Transverse colon (tissue), 4 donors: ENCODE results near the gene GLRX2. TPM values are rescaled to one million over a fixed set of nuclear protein-coding genes. Genes with fewer than 3 reads are reported as not detected.

Experiments used
- DNase-seq: peaks from one replicate; pipeline ENCODE4 v3.0.0-alpha.2; 2019
- H3K27ac ChIP-seq, 4 donors: fragments of 200-600 bp; sonication (generic); 2 replicates each; pipeline ENCODE4 v1.5.1; 2016 to 2018; ENCODE audit warnings: inconsistent platforms in 4 of 4
- H3K27me3 ChIP-seq: fragments of 200-600 bp; sonication (generic); 2 replicates; pipeline ENCODE4 v1.5.1; 2017; ENCODE audit warnings: inconsistent platforms
- H3K36me3 ChIP-seq, 4 donors: fragments of 200-600 bp; sonication (generic); 2 replicates each; pipeline ENCODE4 v1.5.1; 2017 to 2019; ENCODE audit warnings: inconsistent platforms in 4 of 4
- H3K4me1 ChIP-seq, 4 donors: fragments of 200-600 bp; sonication (generic); 2 replicates each; pipeline ENCODE4 v1.5.1; 2017 to 2020; ENCODE audit warnings: inconsistent platforms in 4 of 4
- H3K4me3 ChIP-seq, 4 donors: fragments of 200-600 bp; sonication (generic); 1 replicate in 1 of 4; 2 replicates in 3 of 4; pipeline versions ENCODE4 v1.5.1 to v1.6.1; 2017 to 2019; ENCODE audit warnings: inconsistent platforms in 4 of 4
- H3K9me3 ChIP-seq, 2 donors: fragments of 200-600 bp; sonication (generic); 2 replicates each; pipeline ENCODE4 v1.5.1; 2017 to 2019; ENCODE audit warnings: inconsistent platforms in 2 of 2
- EP300 ChIP-seq: sonication (generic); formaldehyde crosslinking; IDR thresholded peaks from one replicate; pipeline ENCODE4 v1.6.1; 2017; ENCODE audit warnings: antibody characterized with exemption, low read depth
- POLR2A ChIP-seq: fragments of 450-650 bp; IDR thresholded peaks from one replicate; pipeline ENCODE4 v1.6.1; 2016; ENCODE audit warnings: antibody characterized with exemption, mild to moderate bottlenecking, moderate library complexity
- POLR2AphosphoS5 ChIP-seq, 3 donors: sonication (generic); formaldehyde crosslinking; IDR thresholded peaks; one replicate each; pipeline ENCODE4 v1.6.1; 2016; ENCODE audit warnings: antibody characterized with exemption in 3 of 3
- WGBS, 2 donors: methylation state at CpG; one replicate each; pipeline ENCODE4 v1.1.5; 2018; ENCODE audit warnings: low coverage in 1 of 2; 5-methylcytosine and 5-hydroxymethylcytosine counted together
- in situ Hi-C, 4 donors: fragments of 200-750 bp; cut with MboI; loops; one replicate each; pipeline versions ENCODE4 v1.15.0 to v1.15.1; 2017; ENCODE audit warnings: low sequenced_read_pairs in 3 of 4, low pct_ligation_motif_present in 1 of 4, low pct_unique_long_range_greater_than_20kb in 1 of 4
- intact Hi-C: fragments of 100-400 bp; cut with DNase I; formaldehyde crosslinking; loops from one replicate; pipeline ENCODE4 v1.15.1; 2023; ENCODE audit warnings: low total_unique reads
- total RNA-seq, 4 donors: library from RNA; depleted of rRNA; stranded (reverse); fragments of >200 nt; gene quantifications; one replicate each; pipeline ENCODE4 v1.1.0, GENCODE V29; 2016
- TF ChIP-seq, protein P1 (sequence below), 5 experiments: fragments of 200-600 bp in 3 of 5; fragments of 450-650 bp in 2 of 5; sonication (generic) in 3 of 5; IDR thresholded peaks; 1 replicate in 2 of 5; 2 replicates in 3 of 5; pipeline ENCODE4 v1.5.1; 2016 to 2017; ENCODE audit warnings: antibody characterized with exemption in 5 of 5, inconsistent platforms in 3 of 5, mild to moderate bottlenecking in 2 of 5, moderate library complexity in 1 of 5

Gene GLRX2
- total RNA-seq, 4 donors from 2014 or later: 0.40 to 8.3 (median 3.7) TPM

DNA sequence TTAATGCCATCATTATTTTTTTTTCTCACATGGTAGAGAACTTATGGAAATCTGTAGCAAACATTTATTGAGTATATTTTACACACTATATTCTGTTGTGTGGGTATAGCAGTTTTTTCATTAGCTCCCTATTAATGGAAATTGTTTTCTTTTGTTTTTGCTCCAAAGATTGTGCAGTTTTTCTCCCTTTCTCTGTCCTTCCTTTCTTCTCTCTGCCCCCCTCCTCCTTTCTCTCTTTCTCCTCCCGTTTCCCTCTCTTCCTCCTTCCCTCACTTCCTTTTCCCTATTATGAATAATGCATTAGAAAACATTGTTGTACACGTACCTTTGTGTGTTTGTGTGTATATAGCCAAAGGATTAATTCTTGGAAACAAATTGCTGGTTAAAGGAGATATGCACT lies 37.2 kb upstream of the GLRX2 start:
- Histone ChIP-seq H3K27me3 (no peaks in the 10 kb centered on the region), H3K27ac (no peak overlapping the region), H3K4me3 (no peak overlapping the region), H3K4me1 (no peaks in the 10 kb centered on the region), H3K9me3 (no peaks in the 10 kb centered on the region), H3K36me3 (peaks cover 0 to 59% (median 7%) of the 10 kb centered on the region in 4 donors)
- in situ Hi-C loops: no loop called here
- intact Hi-C loops: no loop called here
- TF ChIP-seq, protein P1, sequence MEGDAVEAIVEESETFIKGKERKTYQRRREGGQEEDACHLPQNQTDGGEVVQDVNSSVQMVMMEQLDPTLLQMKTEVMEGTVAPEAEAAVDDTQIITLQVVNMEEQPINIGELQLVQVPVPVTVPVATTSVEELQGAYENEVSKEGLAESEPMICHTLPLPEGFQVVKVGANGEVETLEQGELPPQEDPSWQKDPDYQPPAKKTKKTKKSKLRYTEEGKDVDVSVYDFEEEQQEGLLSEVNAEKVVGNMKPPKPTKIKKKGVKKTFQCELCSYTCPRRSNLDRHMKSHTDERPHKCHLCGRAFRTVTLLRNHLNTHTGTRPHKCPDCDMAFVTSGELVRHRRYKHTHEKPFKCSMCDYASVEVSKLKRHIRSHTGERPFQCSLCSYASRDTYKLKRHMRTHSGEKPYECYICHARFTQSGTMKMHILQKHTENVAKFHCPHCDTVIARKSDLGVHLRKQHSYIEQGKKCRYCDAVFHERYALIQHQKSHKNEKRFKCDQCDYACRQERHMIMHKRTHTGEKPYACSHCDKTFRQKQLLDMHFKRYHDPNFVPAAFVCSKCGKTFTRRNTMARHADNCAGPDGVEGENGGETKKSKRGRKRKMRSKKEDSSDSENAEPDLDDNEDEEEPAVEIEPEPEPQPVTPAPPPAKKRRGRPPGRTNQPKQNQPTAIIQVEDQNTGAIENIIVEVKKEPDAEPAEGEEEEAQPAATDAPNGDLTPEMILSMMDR (IDR thresholded peaks at IDR 0.05): no peak
- TF ChIP-seq EP300 (no peak), POLR2A (no peak), POLR2AphosphoS5 (IDR thresholded peaks at IDR 0.05) (no peak)
- DNase-seq: no peak
- WGBS, 2 donors: 73 to 76% methylated on average over 2 of the region's 2 CpGs

DNA sequence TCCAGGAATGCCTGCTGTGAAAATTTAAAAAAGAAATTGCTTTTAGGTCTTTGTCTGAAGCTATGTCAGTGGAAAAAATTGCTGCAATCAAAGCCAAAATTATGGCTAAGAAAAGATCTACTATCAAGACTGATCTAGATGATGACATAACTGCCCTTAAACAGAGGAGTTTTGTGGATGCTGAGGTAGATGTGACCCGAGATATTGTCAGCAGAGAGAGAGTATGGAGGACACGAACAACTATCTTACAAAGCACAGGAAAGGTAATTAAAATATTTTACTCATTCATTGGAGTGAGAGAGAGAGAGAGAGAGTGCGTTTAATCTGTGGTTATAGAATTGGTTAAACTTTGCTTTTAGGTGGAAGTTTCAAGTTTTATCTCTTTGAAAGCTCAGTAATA lies 36.6 kb upstream of the GLRX2 start:
- no peak overlapping the region for H3K4me3 ChIP-seq
- WGBS, 2 donors: 73 to 74% methylated on average over 3 of the region's 3 CpGs
- TF ChIP-seq, protein P1 (IDR thresholded peaks at IDR 0.05): no peak
- no peak for TF ChIP-seq POLR2A
- no peak for TF ChIP-seq POLR2AphosphoS5 (IDR thresholded peaks at IDR 0.05)
- TF ChIP-seq EP300: no peak
- no peak for DNase-seq
- no peaks in the 10 kb centered on the region for H3K27me3 ChIP-seq
- in situ Hi-C loops (no loop called here), intact Hi-C loops (no loop called here)
- H3K27ac ChIP-seq: no peak overlapping the region
- H3K36me3 ChIP-seq: peaks cover 0 to 54% (median 4%) of the 10 kb centered on the region in 4 donors
- H3K9me3 ChIP-seq: no peaks in the 10 kb centered on the region
- H3K4me1 ChIP-seq: no peaks in the 10 kb centered on the region

DNA sequence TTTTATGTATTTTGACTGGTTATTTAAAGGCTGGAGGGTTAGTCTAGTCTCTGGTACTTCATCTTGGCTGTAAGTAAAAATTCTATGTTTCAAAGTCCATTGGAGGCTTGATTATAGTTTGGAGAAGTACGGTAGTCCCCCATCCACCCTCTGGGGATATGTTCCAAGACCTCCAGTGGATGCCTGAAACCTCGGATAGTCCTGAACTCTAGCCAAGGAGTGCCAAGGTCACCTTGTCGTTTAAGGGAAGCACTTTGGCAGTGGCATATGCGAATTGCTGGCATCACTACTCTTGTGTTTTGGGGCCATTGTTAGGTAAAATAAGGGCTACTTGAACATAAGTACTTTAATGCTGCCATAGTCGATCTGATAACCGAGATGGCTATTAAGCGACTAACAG lies 35.0 kb upstream of the GLRX2 start:
- H3K4me3 ChIP-seq: no peak overlapping the region
- no peaks in the 10 kb centered on the region for H3K4me1 ChIP-seq
- no peak for DNase-seq
- WGBS, 2 donors: 82% methylated on average over 7 of the region's 7 CpGs; no CpG with 5 or more reads in 1 of the 2 donors
- no peak overlapping the region for H3K27ac ChIP-seq
- peaks cover 0 to 66% (median 4%) of the 10 kb centered on the region in 4 donors for H3K36me3 ChIP-seq
- intact Hi-C loops (no loop called here), in situ Hi-C loops (no loop called here)
- H3K27me3 ChIP-seq: no peaks in the 10 kb centered on the region
- no peak for TF ChIP-seq POLR2A
- TF ChIP-seq POLR2AphosphoS5 (IDR thresholded peaks at IDR 0.05): no peak
- TF ChIP-seq, protein P1 (IDR thresholded peaks at IDR 0.05): no peak
- no peak for TF ChIP-seq EP300
- H3K9me3 ChIP-seq: no peaks in the 10 kb centered on the region

DNA sequence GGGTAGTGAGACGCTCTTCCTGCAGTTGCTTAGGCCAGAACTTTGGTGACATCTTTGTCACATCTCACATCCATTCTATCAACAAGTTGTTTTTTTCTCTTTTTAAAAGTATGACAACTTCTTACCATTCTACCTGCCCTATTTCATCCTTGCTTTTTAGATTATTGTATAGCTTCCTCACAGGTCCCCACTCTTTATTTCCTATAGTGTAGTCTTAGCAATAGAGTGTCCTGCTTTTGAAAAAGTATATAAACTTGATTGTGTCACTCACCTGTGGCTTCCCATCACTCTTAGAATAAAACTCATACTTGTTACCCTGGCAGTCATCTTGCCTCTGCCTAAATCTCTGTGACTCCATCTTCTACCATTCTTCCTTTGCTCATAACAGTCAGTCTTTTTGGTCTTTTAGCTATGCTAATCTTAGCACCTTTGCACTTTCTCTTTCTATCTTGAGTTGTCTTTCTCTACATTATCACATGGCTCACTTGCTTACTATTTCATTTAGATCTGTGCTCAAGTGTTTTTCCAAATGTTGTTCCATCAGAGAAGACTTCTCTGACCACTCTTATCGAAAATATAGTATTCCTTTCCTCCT lies 26.1 kb upstream of the GLRX2 start:
- Histone ChIP-seq H3K27me3 (no peaks in the 10 kb centered on the region), H3K27ac (no peak overlapping the region), H3K36me3 (peaks cover 0 to 46% (median 11%) of the 10 kb centered on the region in 4 donors), H3K9me3 (no peaks in the 10 kb centered on the region), H3K4me1 (peaks cover 0 to 5% (median 0%) of the 10 kb centered on the region in 4 donors), H3K4me3 (no peak overlapping the region)
- intact Hi-C loops (no loop called here), in situ Hi-C loops (no loop called here)
- TF ChIP-seq EP300: no peak
- no peak for TF ChIP-seq POLR2AphosphoS5 (IDR thresholded peaks at IDR 0.05)
- TF ChIP-seq POLR2A: no peak
- no peak for DNase-seq
- WGBS, 2 donors: 97 to 100% methylated on average over 2 of the region's 2 CpGs
